Tibial nerve (tissue), 3 donors: ENCODE data around the gene LGI4.
"Not testable (repeated sequence)": the region's sequence is repeated elsewhere in the genome, so short reads cannot be mapped to it uniquely, and the experiment has no call there.

Experiments
- CTCF ChIP-seq, 5 experiments: fragments of 200-600 bp in 3 of 5; fragments of 450-650 bp in 2 of 5; sonication (generic) in 3 of 5; IDR thresholded peaks; one replicate each; pipeline ENCODE4 v1.5.1; 2016 to 2019; ENCODE audit warnings: antibody characterized with exemption in 5 of 5, mild to moderate bottlenecking in 3 of 5, moderate library complexity in 2 of 5
- POLR2A ChIP-seq, 2 donors: fragments of 450-650 bp; IDR thresholded peaks; one replicate each; pipeline ENCODE4 v1.6.1; 2017; ENCODE audit warnings: antibody characterized with exemption in 2 of 2, mild to moderate bottlenecking in 2 of 2, moderate library complexity in 2 of 2

- not testable (repeated sequence) for TF ChIP-seq CTCF, POLR2A (IDR thresholded peaks at IDR 0.05)
Observed at GRCh38 chr19:35103614-35104013, 31.2 kb downstream of the LGI4 start.
